ENCODE measurements around the gene NQO2.
"Not testable (repeated sequence)": the region's sequence is repeated elsewhere in the genome, so short reads cannot be mapped to it uniquely, and the experiment has no call there.

NQO2 gene

DNA sequence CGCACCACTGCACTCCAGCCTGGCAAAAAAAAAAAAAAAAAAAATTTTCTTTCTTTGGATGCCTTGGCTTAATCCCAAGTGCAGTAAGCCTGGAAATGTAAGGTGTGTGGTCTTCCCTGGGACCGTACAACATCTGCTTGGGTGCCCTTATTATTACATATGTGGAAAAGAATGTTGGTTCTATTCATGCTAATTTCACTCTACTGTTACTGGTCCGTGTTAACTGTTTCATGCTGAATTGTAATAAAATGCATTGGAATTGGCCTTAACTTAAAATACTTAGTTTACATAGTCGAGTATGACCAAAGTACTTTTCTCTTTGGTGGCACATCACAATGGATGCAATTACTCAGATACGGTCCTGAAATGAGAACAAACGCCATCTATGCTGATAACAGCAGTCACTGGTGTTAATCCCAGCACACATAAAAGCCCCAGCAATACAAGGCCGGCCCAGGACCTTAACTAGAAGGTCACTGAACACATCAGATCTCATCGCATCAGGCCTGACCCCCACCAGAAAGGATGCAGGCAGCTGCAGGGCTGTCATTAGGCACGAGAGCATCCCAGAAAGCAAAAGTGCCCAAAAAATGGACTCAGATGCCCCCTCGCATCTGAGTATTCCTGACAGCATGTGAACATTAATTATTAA lies 29.5 kb upstream of the NQO2 start:
- peak overlapping the region; percentile 85 for H3K4me3 ChIP-seq
- H3K27ac ChIP-seq, result peak overlapping the region; percentile 99
- DNase-seq (ENCODE audit: low spot score), result no peak
- TF ChIP-seq, protein P1, sequence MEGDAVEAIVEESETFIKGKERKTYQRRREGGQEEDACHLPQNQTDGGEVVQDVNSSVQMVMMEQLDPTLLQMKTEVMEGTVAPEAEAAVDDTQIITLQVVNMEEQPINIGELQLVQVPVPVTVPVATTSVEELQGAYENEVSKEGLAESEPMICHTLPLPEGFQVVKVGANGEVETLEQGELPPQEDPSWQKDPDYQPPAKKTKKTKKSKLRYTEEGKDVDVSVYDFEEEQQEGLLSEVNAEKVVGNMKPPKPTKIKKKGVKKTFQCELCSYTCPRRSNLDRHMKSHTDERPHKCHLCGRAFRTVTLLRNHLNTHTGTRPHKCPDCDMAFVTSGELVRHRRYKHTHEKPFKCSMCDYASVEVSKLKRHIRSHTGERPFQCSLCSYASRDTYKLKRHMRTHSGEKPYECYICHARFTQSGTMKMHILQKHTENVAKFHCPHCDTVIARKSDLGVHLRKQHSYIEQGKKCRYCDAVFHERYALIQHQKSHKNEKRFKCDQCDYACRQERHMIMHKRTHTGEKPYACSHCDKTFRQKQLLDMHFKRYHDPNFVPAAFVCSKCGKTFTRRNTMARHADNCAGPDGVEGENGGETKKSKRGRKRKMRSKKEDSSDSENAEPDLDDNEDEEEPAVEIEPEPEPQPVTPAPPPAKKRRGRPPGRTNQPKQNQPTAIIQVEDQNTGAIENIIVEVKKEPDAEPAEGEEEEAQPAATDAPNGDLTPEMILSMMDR (IDR thresholded peaks at IDR 0.05), result no peak

GRCh38 chr6:2970753-2971419 lies 28.8 kb upstream of the NQO2 start:
- TF ChIP-seq, protein P1 (IDR thresholded peaks at IDR 0.05), result no peak

GRCh38 chr6:2971420-2972218 lies 28.1 kb upstream of the NQO2 start, which contains the start of gene SERPINB6:
SERPINB6 (minus strand) TSS chr6:2971567; CDS start chr6:2959332, 12,235 bp downstream.
- peak within 1 kb of the TSS; percentile 85 for H3K4me3 ChIP-seq
- TF ChIP-seq, protein P1 (IDR thresholded peaks at IDR 0.05), result no peak
- peak; percentile 90 for DNase-seq (ENCODE audit: low spot score)
- H3K27ac ChIP-seq, result peak within 1 kb of the TSS; percentile 99

More at GRCh38 chr6:2970753-2971419, 28.8 kb upstream of the NQO2 start:
- peak overlapping the region; percentile 99 for H3K27ac ChIP-seq
- peak overlapping the region; percentile 85 for H3K4me3 ChIP-seq
- DNase-seq (ENCODE audit: low spot score), result peak; percentile 87

DNA sequence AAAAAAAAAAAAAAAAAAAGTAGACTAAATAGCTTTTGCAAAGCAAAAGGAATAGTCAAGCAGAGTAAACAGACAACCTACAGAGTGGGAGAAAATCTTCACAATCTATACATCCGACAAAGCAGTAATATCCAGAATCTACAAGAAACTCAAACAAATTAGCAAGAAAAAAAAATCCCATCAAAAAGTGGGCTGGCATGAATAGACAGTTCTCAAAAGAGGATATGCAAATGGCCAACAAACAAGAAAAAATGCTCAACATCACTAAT lies 27.5 kb upstream of the NQO2 start:
- Histone ChIP-seq H3K27ac (peak overlapping the region; percentile 99), H3K4me3 (peak overlapping the region; percentile 85)
- DNase-seq (ENCODE audit: low spot score), result not testable (repeated sequence)

GRCh38 chr6:2972685-2973084 lies 27.0 kb upstream of the NQO2 start:
- not testable (repeated sequence) for DNase-seq (ENCODE audit: low spot score); H3K4me3 ChIP-seq
- peak overlapping the region in 1 of 2 donors; percentile 34 for H3K27ac ChIP-seq

GRCh38 chr6:2973180-2973579 lies 26.5 kb upstream of the NQO2 start:
- peak overlapping the region in 1 of 2 donors; percentile 34 for H3K27ac ChIP-seq
- DNase-seq (ENCODE audit: low spot score); H3K4me3 ChIP-seq: not testable (repeated sequence)

GRCh38 chr6:2973676-2974075 lies 26.0 kb upstream of the NQO2 start:
- no peak for DNase-seq (ENCODE audit: low spot score)
- H3K27ac ChIP-seq, result no peak overlapping the region
- no peak overlapping the region for H3K4me3 ChIP-seq
- TF ChIP-seq, protein P1 (IDR thresholded peaks at IDR 0.05), result no peak

DNA sequence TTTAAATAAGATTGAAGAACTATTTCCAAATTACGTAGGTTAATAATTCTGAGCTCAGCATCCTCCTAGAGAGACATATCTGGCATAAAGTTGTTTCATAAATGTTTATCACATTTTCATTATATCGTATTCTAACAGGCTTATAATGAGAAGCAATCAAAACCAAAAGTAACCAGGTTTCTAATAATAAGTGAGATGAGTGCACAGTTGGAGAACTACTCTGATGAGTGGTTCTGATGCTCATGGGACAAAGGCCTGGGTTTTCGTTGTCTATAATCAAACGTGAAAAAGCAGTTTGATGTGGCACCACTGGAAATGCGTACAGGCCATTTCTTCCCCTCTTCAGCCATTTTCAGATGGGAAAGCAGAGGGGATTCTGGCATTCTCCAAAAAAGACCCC lies 23.6 kb upstream of the NQO2 start:
- DNase-seq (ENCODE audit: low spot score), result no peak
- TF ChIP-seq, protein P1 (IDR thresholded peaks at IDR 0.05), result no peak
- H3K4me3 ChIP-seq, result no peak overlapping the region
- H3K27ac ChIP-seq, result no peak overlapping the region

Data from coronary artery (tissue), 2 donors.